Stimulated activated effector memory CD8-positive, alpha-beta T cell treated with anti-CD3 and anti-CD28 coated beads, Interleukin-12 subunit alpha, Interleukin-12 subunit beta, amount 100 ng/mL, for 72 hours (primary cell): Measurements from ENCODE around the gene CAPN7.
A peak's percentile ranks its signal among the peaks of the same experiment; 100 is the strongest.

ENCODE experiments used
- ATAC-seq: fragments of 150-1000 bp; cut with Tn5 transposase; 2 replicates; pipeline ENCODE4 v1.10.0; 2021
- DNase-seq, 2 donors: peaks; one replicate each; pipeline ENCODE4 v3.0.0; 2021 to 2022; ENCODE audit warnings: low spot score in 2 of 2
- H3K27ac Mint-ChIP-seq: one replicate; pipeline ENCODE4 v1.8.0; 2022; ENCODE audit warnings: mild to moderate bottlenecking, mixed read lengths
- H3K36me3 Mint-ChIP-seq: one replicate; pipeline ENCODE4 v1.8.0; 2022; ENCODE audit warnings: mild to moderate bottlenecking, mixed read lengths
- H3K4me1 Mint-ChIP-seq: one replicate; pipeline ENCODE4 v1.8.0; 2022; ENCODE audit warnings: mixed read lengths
- H3K4me3 Mint-ChIP-seq: one replicate; pipeline ENCODE4 v1.8.0; 2022; ENCODE audit warnings: mild to moderate bottlenecking, mixed read lengths
- H3K9me3 Mint-ChIP-seq: one replicate; pipeline ENCODE4 v1.8.0; 2022; ENCODE audit warnings: mixed read lengths

CAPN7 gene

DNA sequence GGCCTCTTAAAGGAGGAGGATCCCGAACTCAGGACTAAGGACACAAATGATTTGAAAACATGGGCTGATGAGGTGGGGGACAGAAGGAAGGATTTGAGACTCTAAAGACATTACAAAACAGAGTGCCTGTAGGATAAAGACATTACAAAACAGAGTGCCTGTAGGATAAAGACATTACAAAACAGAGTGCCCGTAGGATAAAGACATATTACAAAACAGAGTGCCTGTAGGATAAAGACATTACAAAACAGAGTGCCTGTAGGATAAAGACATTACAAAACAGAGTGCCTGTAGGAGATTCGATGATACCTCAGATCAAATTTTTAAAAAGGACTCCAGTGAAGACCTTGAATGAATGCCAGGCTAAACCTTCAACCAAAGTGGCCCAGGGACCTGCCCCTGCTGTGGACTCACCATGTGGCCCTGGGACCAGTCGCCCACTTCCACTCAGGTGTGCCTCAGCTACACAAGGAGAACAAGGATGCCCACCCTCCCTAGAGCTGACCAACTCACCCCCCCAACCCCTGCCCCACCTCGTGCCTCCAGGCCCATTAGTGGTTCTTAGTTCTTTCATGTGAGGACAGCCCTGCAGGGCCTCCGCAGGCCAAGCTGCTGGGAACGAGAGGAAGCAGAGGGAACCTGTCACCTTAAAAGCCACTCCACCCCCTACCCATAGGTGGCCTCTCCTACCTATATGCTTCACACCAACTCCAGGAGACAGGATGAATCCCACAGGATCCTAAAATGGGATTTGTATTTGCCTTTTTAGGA, 66.6 kb downstream of the CAPN7 start:
- peaks cover 90% of the 10 kb centered on the region for H3K4me1 Mint-ChIP-seq
- peaks cover 40% of the 10 kb centered on the region for H3K36me3 Mint-ChIP-seq
- DNase-seq (no peak), ATAC-seq (no peak)
- peak overlapping the region; percentile 59 for H3K4me3 Mint-ChIP-seq
- H3K27ac Mint-ChIP-seq, result peak overlapping the region; percentile 80
- no peaks in the 10 kb centered on the region for H3K9me3 Mint-ChIP-seq

DNA sequence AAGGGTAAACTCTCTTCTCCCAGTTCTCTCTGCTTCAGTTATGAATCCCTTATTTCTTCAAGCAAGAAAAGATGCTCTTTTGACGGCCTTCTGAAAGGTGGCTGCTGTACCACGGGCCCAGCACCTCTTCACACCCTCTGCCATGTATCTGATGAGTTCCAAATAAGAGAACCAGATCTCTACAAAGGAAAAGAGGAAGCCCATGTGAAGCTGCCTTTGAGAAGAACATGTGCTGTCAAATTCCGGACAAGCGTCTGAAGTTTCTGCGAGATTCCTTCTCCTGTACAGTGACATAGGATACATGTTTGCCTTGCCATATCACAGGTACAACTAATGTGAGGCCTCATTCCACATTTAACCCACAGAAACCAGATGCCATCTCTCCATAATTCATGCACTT, 67.2 kb downstream of the CAPN7 start:
- DNase-seq (no peak), ATAC-seq (no peak)
- Mint-ChIP-seq H3K4me3 (no peak overlapping the region), H3K4me1 (peaks cover 90% of the 10 kb centered on the region), H3K9me3 (no peaks in the 10 kb centered on the region), H3K36me3 (peaks cover 35% of the 10 kb centered on the region), H3K27ac (peak overlapping the region; percentile 69)

DNA sequence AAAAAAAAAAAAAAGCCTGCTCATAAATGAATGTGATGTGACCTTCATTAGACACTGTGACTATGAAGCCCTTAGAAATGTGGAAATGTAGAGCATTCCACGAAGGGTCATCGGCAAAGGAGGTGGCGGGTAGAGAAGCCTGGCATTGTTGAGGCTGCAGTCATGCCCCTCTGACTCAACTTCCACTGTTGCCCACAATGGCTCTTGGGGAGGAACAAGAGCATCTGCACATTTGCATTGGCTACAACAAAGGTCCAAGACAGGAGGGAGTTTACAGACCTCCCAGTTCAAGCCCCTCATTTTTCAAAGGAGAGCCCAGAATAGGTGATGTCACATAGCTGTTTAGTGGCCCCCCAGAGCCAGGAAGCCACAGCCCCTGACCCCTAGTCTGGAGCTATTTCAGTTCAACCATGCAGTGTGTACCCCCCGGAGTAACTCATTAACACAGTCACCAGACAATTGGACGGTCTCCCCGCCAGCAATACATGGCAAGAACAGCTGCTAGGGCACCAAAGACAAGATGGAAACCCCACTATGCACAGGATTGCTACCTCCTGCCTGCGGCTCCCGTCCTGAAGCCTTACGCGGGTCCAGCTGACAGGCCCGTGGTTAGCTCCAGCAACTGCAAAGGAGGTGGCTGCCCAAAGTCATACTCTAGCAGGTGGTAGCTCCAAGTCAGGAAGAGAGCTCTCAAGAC, 70.1 kb downstream of the CAPN7 start:
- Mint-ChIP-seq H3K4me3 (peak overlapping the region; percentile 59), H3K27ac (peak overlapping the region; percentile 93), H3K4me1 (peaks cover 89% of the 10 kb centered on the region), H3K36me3 (peaks cover 16% of the 10 kb centered on the region), H3K9me3 (no peaks in the 10 kb centered on the region)
- ATAC-seq (no peak), DNase-seq (no peak)

DNA sequence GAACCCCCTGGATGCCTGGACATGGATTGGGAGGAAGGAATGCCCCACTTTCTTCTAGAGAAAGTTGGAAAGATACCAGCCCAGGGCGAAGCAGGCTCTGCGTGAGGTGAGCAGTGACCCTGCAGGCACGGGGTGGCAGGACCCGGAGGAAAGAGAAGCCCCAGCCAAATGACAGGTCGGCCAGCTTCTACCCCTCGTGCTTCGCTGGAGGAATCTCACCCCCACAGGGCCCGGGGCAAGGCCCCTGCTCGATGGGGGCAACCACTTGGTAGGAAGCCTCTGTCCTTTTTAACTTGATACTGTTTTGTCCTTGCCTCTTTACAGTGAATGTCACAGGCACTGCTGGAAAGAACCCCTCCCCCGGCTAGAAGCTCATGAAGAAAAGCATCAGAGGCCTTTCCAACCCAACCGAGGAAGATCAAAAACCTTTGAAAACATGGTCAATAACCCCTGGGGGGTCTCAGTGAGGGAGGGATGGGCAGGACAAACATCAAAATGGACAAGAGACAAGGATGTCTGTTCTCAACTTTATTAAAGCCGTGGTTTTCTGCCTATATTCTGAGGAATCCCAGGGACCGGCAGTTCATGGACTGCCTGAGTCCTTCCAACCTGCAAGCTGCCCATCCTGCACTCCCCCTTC, 71.9 kb downstream of the CAPN7 start:
- Mint-ChIP-seq H3K4me1 (peaks cover 80% of the 10 kb centered on the region), H3K9me3 (no peaks in the 10 kb centered on the region), H3K36me3 (peaks cover 5% of the 10 kb centered on the region), H3K4me3 (no peak overlapping the region), H3K27ac (peak overlapping the region; percentile 80)
- no peak for DNase-seq
- ATAC-seq, result no peak

DNA sequence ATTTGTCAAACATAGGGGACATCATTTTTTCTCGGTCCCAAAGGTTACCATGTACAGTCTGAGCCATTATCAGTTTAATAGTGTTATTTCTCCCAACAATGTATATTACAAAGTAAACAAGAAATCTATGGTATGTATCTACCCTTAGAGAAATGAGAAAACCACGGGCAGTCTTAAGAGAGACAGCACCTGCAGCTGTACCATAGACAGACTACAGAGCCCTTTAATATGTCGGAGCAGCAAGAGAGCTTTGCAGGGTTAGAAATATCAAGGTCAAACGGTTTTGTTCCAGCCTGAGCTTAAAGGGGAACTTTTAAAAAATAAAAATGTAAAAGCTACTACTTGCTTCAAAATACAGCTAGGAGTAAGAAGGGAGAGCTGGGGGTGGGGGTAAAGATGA, 73.2 kb downstream of the CAPN7 start:
- H3K4me1 Mint-ChIP-seq, result peaks cover 80% of the 10 kb centered on the region
- peaks cover 5% of the 10 kb centered on the region for H3K36me3 Mint-ChIP-seq
- H3K4me3 Mint-ChIP-seq, result no peak overlapping the region
- DNase-seq (no peak), ATAC-seq (no peak)
- H3K9me3 Mint-ChIP-seq, result no peaks in the 10 kb centered on the region
- H3K27ac Mint-ChIP-seq, result peak overlapping the region; percentile 83

DNA sequence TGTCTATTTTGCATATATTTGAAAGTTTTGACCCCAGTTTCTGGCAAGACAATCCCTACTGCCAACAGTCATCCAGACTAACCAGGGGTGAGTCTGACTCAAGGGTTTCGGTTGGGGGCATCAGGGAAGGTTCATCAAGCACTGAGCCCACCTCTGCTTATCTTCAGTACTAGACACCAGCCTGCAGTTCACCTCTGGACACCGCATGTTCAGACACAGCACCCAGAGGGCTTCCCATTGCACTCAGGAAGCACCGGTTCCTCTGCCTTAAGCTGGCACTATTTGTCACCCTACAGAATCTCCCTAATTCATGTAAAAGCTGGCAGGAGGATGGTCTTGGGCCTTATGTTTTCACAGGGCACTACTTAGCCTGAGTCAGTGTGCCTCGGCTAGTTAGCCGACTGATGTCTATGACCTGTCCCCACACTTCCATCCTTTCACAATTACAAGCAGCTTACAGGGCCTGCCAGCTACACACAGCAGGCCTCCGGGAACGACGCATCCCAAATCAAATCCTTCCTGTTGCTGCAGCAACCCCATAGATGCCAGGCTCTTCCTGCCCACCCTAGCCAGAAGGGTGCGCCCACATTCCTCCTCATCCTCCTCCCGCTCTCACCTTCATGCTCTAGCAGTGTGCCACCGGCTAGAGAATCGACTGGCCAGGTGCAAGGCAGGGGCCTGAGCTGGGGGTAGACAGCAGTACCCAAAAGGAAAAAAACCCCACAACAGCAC, 73.8 kb downstream of the CAPN7 start:
- ATAC-seq (no peak), DNase-seq (no peak)
- peaks cover 5% of the 10 kb centered on the region for H3K36me3 Mint-ChIP-seq
- no peak overlapping the region for H3K4me3 Mint-ChIP-seq
- H3K4me1 Mint-ChIP-seq, result peaks cover 82% of the 10 kb centered on the region
- H3K27ac Mint-ChIP-seq, result peak overlapping the region; percentile 83
- no peaks in the 10 kb centered on the region for H3K9me3 Mint-ChIP-seq

DNA sequence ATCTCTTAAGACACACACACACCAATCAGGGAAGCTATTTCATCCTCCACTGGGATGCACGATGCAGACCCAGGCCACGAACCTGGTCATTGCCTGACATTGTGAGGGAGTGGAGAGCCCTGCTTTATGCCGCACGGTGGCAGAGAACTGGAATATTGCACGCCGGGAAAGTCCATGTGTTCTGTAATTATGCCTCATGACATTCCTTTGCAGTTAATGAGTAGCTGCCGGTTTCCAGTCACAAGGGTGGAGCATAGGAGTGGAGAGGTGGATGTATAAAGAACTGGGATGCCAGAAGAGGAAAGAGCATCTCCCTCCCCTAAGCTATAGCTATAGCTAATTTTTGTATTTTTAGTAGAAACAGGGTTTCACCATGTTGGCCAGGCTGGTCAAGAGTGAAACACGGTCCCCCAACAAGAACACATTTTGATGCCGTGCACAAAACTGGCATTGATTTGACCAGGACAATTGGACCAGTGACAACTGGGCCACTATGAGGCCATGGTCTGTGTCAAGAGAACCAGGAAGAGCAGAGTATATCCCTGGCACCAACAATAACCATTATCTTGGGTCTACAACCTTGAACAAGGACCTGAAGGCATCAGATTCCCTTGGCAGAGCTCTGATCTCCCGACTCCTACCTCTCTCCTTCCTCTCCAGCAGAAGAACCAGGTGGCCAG, 74.9 kb downstream of the CAPN7 start:
- Mint-ChIP-seq H3K9me3 (no peaks in the 10 kb centered on the region), H3K4me1 (peaks cover 79% of the 10 kb centered on the region), H3K36me3 (peaks cover 5% of the 10 kb centered on the region), H3K4me3 (no peak overlapping the region), H3K27ac (peak overlapping the region; percentile 74)
- ATAC-seq (no peak), DNase-seq (no peak)

DNA sequence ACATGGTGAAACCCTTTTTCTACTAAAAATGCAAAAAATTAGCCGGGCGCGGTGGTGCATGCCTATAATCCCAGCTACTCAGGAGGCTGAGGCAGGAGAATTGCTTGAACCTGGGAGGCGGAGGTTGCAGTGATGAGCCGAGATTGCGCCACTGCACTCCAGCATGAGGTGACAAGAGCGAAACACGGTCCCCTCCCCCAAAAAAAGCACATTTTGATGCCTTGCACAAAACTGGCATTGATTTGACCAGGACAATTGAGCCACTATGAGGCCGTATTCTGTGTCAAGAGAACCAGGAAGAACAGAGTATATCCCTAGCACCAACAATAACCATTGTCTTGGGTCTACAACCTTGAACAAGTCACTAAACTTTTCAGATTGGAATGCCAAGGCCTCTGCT, 75.8 kb downstream of the CAPN7 start:
- H3K4me1 Mint-ChIP-seq, result peaks cover 80% of the 10 kb centered on the region
- H3K9me3 Mint-ChIP-seq, result no peaks in the 10 kb centered on the region
- DNase-seq, result no peak

DNA sequence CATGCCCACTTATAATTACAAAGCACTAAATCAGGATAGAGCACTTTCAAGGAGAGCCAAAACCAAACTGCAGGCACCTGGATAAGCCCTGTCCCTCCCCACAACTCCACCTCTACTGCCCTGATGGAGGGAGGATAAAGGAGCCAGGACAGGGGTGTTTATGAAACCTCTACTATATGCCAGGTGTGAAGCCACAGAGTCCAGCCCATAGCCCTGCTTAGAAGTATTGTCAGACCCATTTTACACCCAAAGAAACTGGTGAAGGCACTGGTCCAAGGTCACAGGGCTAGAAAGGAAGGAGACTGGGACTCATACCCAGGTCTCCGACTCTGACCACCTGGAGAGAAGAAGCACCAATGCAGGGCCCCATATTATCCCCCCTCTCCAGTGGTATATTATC, 77.7 kb downstream of the CAPN7 start:
- DNase-seq, result no peak
- no peak overlapping the region for H3K4me3 Mint-ChIP-seq
- no peaks in the 10 kb centered on the region for H3K9me3 Mint-ChIP-seq
- H3K36me3 Mint-ChIP-seq, result peaks cover 12% of the 10 kb centered on the region
- peak overlapping the region; percentile 4 for H3K27ac Mint-ChIP-seq
- H3K4me1 Mint-ChIP-seq, result peaks cover 81% of the 10 kb centered on the region
- ATAC-seq, result no peak

More for the DNA sequence above, 75.8 kb downstream of the CAPN7 start:
- Mint-ChIP-seq H3K36me3 (peaks cover 7% of the 10 kb centered on the region), H3K4me3 (no peak overlapping the region), H3K27ac (peak overlapping the region; percentile 74)
- no peak for ATAC-seq

DNA sequence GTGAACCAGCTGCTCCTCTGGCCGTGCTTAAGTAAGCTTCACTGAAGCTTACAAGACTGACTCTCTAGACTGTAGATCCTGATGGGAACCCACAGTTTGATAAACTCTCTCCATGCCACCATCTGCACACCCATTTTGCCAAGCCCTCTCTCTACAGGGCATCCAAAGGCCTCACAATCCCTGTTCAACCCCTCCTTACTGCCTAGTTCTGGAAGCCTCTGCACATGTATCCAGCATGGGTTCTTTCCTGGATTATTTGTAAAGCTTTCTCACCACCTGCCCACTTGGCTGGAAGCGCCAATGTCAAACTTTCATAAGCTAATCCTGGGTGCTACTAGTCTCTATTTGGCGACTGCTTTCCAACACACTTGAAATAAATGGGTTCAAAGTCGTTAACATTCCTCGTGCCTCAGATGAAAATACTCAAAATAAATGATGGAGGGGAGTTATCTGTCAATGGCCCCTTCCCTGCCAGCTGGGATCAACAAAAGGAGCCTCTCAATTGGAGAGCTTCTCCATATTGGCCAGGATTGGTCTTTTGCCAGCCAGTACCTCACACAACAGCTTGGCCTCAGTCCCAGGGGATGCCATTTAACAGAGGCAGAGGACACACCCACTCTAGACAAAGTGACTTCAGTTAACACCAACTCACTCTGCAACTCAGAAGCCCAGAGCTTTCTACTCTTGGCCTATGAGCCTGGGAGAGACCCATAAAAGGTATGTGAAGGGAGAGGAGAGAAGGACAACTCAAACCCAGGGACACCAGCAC, 78.3 kb downstream of the CAPN7 start:
- DNase-seq (no peak), ATAC-seq (no peak)
- H3K36me3 Mint-ChIP-seq, result peaks cover 12% of the 10 kb centered on the region
- H3K4me1 Mint-ChIP-seq, result peaks cover 83% of the 10 kb centered on the region
- H3K27ac Mint-ChIP-seq, result peak overlapping the region; percentile 4
- no peaks in the 10 kb centered on the region for H3K9me3 Mint-ChIP-seq
- no peak overlapping the region for H3K4me3 Mint-ChIP-seq

DNA sequence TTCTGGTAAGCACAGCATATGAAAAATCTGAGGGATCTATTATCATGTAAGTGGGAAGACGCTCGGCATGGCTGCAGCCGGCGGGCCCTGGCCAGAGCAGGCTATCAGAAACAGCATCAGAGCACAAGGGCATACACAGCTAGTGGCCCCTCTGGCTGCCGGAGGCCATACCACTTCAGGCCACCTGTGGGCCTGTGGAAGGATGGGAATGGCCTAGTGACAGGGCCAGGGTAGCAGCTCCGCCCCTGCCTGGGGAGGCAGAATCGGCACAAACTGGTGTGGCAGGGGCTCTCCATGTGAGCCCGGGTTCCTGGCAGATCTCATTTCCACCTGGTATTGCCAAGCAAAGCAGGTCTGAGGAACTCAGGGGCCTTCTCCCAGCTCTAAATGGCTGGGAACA, 80.0 kb downstream of the CAPN7 start:
- no peak for ATAC-seq
- H3K36me3 Mint-ChIP-seq, result peaks cover 12% of the 10 kb centered on the region
- H3K4me1 Mint-ChIP-seq, result peaks cover 81% of the 10 kb centered on the region
- peak overlapping the region; percentile 56 for H3K27ac Mint-ChIP-seq
- no peaks in the 10 kb centered on the region for H3K9me3 Mint-ChIP-seq
- no peak overlapping the region for H3K4me3 Mint-ChIP-seq
- DNase-seq, result no peak

DNA sequence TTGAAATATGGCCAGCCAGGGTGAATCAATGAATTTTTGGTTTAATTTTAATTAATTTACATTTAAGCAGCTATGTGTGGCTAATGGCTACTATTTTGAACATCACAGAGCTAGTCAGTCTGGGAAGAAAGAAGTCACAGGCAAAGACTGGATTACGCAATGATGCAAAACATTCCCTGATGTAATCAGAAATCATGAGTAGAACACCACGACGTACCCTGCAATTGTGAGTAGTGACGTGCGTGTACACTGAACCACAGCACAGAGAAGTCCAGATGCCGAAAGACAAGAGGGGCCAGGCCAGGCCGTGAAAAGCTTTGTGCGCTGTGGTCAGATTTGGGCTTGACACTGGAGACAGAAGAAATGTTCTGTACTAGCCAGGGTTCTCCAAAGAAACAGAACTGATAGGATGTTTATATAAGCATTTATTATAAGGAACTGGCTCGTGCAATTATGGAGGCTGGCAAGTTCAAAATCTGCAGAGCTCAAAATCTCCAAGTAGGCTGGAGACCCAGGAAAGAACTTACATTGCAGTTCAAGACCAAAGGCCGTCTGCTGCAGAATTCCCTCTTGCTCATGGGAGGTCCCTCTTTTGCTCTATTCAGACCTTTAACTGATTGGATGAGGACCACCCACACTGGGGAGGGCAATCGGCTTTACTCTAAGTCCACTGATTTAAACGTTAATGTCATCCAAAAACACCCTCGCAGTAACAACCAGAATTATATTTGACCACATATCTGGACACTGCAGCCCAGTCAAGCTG, 81.7 kb downstream of the CAPN7 start:
- H3K4me3 Mint-ChIP-seq, result no peak overlapping the region
- ATAC-seq (no peak), DNase-seq (no peak)

DNA sequence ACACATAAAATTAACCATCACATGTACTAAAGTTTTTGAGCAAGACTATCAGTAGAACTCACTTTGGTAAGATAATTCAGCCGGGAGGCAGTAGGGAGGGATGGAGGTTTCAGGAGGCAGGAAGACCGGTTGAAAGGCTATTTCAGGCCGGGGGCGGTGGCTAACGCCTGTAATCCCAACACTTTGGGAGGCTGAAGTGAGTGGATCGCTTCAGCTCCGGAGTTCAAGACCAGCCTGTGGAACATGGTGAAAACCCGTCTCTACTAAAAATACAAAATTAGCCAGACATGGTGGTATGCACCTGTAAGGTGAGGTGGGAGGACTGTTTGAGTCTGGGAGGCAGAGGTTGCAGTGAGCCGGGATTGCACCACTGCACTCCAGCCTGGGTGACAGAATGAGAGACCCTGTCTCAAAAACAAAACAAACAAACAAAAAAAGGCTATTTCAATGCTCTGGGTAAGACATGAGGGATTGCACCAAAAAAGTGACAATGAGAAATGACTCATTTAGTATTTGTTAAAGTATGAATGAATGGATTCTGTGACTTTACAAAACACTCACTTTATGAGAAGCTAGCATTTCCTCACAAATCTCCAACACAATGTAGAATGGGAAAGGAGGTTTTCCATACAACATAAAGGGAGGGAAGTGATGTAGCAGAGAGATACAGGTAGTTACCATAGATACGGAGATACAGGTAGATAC, 82.4 kb downstream of the CAPN7 start:
- Mint-ChIP-seq H3K27ac (peak overlapping the region; percentile 75), H3K9me3 (no peaks in the 10 kb centered on the region), H3K4me1 (peaks cover 88% of the 10 kb centered on the region), H3K36me3 (peaks cover 22% of the 10 kb centered on the region), H3K4me3 (no peak overlapping the region)
- ATAC-seq, result no peak
- no peak for DNase-seq

More for the DNA sequence above, 81.7 kb downstream of the CAPN7 start:
- Mint-ChIP-seq H3K27ac (peak overlapping the region; percentile 75), H3K4me1 (peaks cover 89% of the 10 kb centered on the region), H3K36me3 (peaks cover 22% of the 10 kb centered on the region), H3K9me3 (no peaks in the 10 kb centered on the region)
